PC-3 (cell line): ENCODE data around the gene TMEM178B. TPM values are rescaled to one million over a fixed set of nuclear protein-coding genes. Genes with fewer than 3 reads are reported as not detected.

Experiments
- ATAC-seq: fragments of 200-7000 bp; cut with Tn5 transposase; 2 replicates; pipeline ENCODE4 v1.9.1; 2020; ENCODE audit warnings: mild to moderate bottlenecking, moderate library complexity
- BruUV-seq: library from RNA; stranded (reverse); fragments of 400-500 nt; replicated peaks from 2 replicates; lab custom pipeline; 2021; lab: Mats Ljungman, UMichigan
- CTCF ChIA-PET: fragments of 300-600 bp; sonication (Branson Sonifier 250); formaldehyde crosslinking; loops from one replicate; lab custom pipeline; 2022; ENCODE audit warnings: antibody characterized with exemption; lab: Charles Lee
- POLR2A ChIA-PET: fragments of 300-600 bp; sonication (Branson Sonifier 250); formaldehyde crosslinking; loops from one replicate; lab custom pipeline; 2022; ENCODE audit warnings: antibody characterized with exemption; ENCODE audit not compliant: unreplicated experiment; lab: Charles Lee
- DNase-seq: peaks from one replicate; pipeline ENCODE4 v3.0.0-alpha.2; 2015
- H2AFZ ChIP-seq: fragments of 300-600 bp; sonication (generic); 2 replicates; pipeline ENCODE4 v1.6.0; 2016; ENCODE audit warnings: antibody characterized with exemption, low read length
- H3F3A ChIP-seq: fragments of 300-600 bp; sonication (generic); one replicate; pipeline ENCODE4 v1.6.0; 2017; ENCODE audit warnings: antibody characterized with exemption, low read length, control low read depth, mild to moderate bottlenecking; ENCODE audit not compliant: unreplicated experiment
- H3K27ac ChIP-seq: fragments of 300-600 bp; sonication (generic); 2 replicates; pipeline ENCODE4 v1.5.1; 2016; ENCODE audit warnings: mild to moderate bottlenecking, low read length
- H3K27me3 ChIP-seq: fragments of 300-600 bp; sonication (generic); 2 replicates; pipeline ENCODE4 v1.6.1; 2016; ENCODE audit warnings: low read length, mixed read lengths
- H3K36me3 ChIP-seq: fragments of 300-600 bp; sonication (generic); 2 replicates; pipeline ENCODE4 v1.6.1; 2016; ENCODE audit warnings: low read depth, mixed run types, low read length, mixed read lengths
- H3K4me1 ChIP-seq: fragments of 300-600 bp; sonication (generic); 2 replicates; pipeline ENCODE4 v1.5.1; 2016; ENCODE audit warnings: low read length; ENCODE audit not compliant: insufficient read depth
- H3K4me2 ChIP-seq: fragments of 300-600 bp; sonication (generic); 2 replicates; pipeline ENCODE4 v1.6.0; 2016; ENCODE audit warnings: low read length
- H3K4me3 ChIP-seq: fragments of 300-600 bp; sonication (generic); 2 replicates; pipeline ENCODE4 v1.5.1; 2016; ENCODE audit warnings: mild to moderate bottlenecking, low read length, mixed read lengths
- H3K79me2 ChIP-seq: fragments of 300-600 bp; sonication (generic); 2 replicates; pipeline ENCODE4 v1.6.1; 2017; ENCODE audit warnings: low read length, mixed read lengths
- H3K9ac ChIP-seq: fragments of 300-600 bp; sonication (generic); 2 replicates; pipeline ENCODE4 v1.6.0; 2016; ENCODE audit warnings: mild to moderate bottlenecking, low read length
- H3K9me2 ChIP-seq: fragments of 300-600 bp; sonication (generic); replicated peaks from 2 replicates; pipeline ENCODE4 v1.6.1; 2016; ENCODE audit warnings: mixed run types, low read length, mixed read lengths
- H3K9me3 ChIP-seq: fragments of 300-600 bp; sonication (generic); 2 replicates; pipeline ENCODE4 v1.6.1; 2016; ENCODE audit warnings: low read length, mixed read lengths
- H4K20me1 ChIP-seq: fragments of 300-600 bp; sonication (generic); 2 replicates; pipeline ENCODE4 v1.6.1; 2016; ENCODE audit warnings: low read length, mixed read lengths
- CTCF ChIP-seq: fragments of 300-600 bp; sonication (generic); conservative IDR thresholded peaks from 2 replicates; pipeline ENCODE4 v1.5.1; 2017; ENCODE audit warnings: antibody characterized with exemption, low read depth, mild to moderate bottlenecking, low read length
- EZH2 ChIP-seq: fragments of 300-600 bp; sonication (generic); IDR thresholded peaks from one replicate; pipeline ENCODE4 v1.6.1; 2017; ENCODE audit warnings: antibody characterized with exemption, mild to moderate bottlenecking, low read length; ENCODE audit not compliant: unreplicated experiment
- EZH2phosphoT487 ChIP-seq: fragments of 300-600 bp; sonication (generic); IDR thresholded peaks from 2 replicates; pipeline ENCODE4 v1.6.1; 2018; ENCODE audit warnings: mild to moderate bottlenecking, antibody characterized with exemption, low read length, borderline replicate concordance
- intact Hi-C: fragments of 100-400 bp; cut with micrococcal nuclease; formaldehyde crosslinking; loops from 2 replicates; pipeline ENCODE4 v1.9.0; 2023
- total RNA-seq: library from RNA; depleted of rRNA; stranded (reverse); fragments of >200 nt; gene quantifications from 2 replicates; pipeline ENCODE4 v1.2.3, GENCODE V29; 2014

The TMEM178B gene
- total RNA-seq, 1 experiment from 2014 or later = 0.29 TPM

DNA sequence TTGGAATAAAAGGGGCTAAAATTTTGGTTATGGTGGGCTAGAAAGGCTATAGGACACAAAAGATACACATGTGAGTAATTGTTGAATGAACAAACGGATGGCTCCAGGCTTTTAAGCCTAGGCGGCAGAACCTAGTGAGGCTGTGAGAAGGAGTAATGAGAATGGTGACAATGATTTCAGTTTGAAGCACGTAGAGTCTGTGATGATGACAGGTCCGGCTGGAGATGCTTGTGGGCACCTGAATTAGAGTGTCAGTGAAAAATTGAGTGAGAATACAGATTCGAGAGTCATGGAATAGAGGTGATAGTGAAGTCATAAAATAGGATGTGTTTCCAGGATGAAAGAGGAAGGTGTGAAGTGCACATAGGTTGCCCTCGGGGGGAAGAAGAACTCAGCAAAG, 170.6 kb downstream of the TMEM178B start:
- ChIA-PET CTCF (no interaction called here), POLR2A (no interaction called here)
- Histone ChIP-seq H3K9me2 (no peaks in the 10 kb centered on the region), H3F3A (no peaks in the 10 kb centered on the region), H4K20me1 (no peaks in the 10 kb centered on the region), H3K4me2 (no peak overlapping the region), H3K36me3 (no peaks in the 10 kb centered on the region), H3K9ac (no peak overlapping the region), H2AFZ (no peak overlapping the region), H3K27me3 (peaks cover 59% of the 10 kb centered on the region), H3K79me2 (no peaks in the 10 kb centered on the region), H3K27ac (no peak overlapping the region), H3K9me3 (no peaks in the 10 kb centered on the region), H3K4me1 (no peaks in the 10 kb centered on the region), H3K4me3 (no peak overlapping the region)
- ATAC-seq (no peak), DNase-seq (no peak)
- no peak for TF ChIP-seq EZH2
- no peak for TF ChIP-seq EZH2phosphoT487
- no peak for TF ChIP-seq CTCF
- BruUV-seq = no TSS peak
- intact Hi-C loops = no loop called here

GRCh38 chr7:141246426-141246825, 172.6 kb downstream of the TMEM178B start:
- Histone ChIP-seq H3K9me3 (no peaks in the 10 kb centered on the region), H3K36me3 (no peaks in the 10 kb centered on the region), H3K4me1 (no peaks in the 10 kb centered on the region), H3K79me2 (no peaks in the 10 kb centered on the region), H3K27me3 (peaks cover 45% of the 10 kb centered on the region), H3F3A (no peaks in the 10 kb centered on the region), H3K9me2 (no peaks in the 10 kb centered on the region), H3K4me3 (no peak overlapping the region), H3K9ac (no peak overlapping the region), H3K4me2 (no peak overlapping the region), H3K27ac (no peak overlapping the region), H2AFZ (no peak overlapping the region), H4K20me1 (no peaks in the 10 kb centered on the region)
- ChIA-PET CTCF (no interaction called here), POLR2A (no interaction called here)
- DNase-seq (no peak), ATAC-seq (no peak)
- intact Hi-C loops = no loop called here
- TF ChIP-seq EZH2 = no peak
- no TSS peak for BruUV-seq

GRCh38 chr7:141251180-141251579, 177.3 kb downstream of the TMEM178B start:
- ATAC-seq (no peak), DNase-seq (no peak)
- Histone ChIP-seq H3K79me2 (no peaks in the 10 kb centered on the region), H3F3A (no peaks in the 10 kb centered on the region), H2AFZ (no peak overlapping the region), H3K27me3 (peaks cover 10% of the 10 kb centered on the region), H3K36me3 (no peaks in the 10 kb centered on the region), H3K4me1 (no peaks in the 10 kb centered on the region), H3K9ac (no peak overlapping the region), H3K4me2 (no peak overlapping the region), H3K27ac (no peak overlapping the region), H3K9me3 (no peaks in the 10 kb centered on the region), H3K9me2 (no peaks in the 10 kb centered on the region), H3K4me3 (no peak overlapping the region), H4K20me1 (no peaks in the 10 kb centered on the region)
- CTCF ChIA-PET = no interaction called here
- intact Hi-C loops = no loop called here
- TF ChIP-seq EZH2phosphoT487 = no peak
- BruUV-seq = no TSS peak
- POLR2A ChIA-PET = no interaction called here

DNA sequence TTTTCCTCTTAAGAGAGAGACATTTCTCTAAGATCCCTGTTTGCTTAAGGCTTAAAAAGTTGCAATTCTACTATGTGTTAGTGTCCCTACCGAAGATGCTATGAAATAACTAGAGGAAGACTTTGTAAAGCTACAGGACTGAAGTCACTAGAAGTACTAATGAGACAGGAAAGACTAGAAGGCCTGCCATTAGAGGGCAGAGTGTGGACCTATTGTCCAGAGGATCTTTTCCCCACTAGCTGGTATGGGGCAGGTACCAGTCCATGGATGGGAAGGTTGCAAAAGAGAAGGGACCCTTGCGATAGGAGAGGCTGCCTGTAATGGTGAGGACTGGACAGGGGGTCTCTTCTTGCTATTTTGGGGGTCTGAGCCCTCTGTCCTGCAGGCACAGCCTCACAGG, 178.1 kb downstream of the TMEM178B start:
- no peak overlapping the region for H3K9ac ChIP-seq
- H4K20me1 ChIP-seq = no peaks in the 10 kb centered on the region
- no peaks in the 10 kb centered on the region for H3K9me3 ChIP-seq
- no peaks in the 10 kb centered on the region for H3K9me2 ChIP-seq
- H3K36me3 ChIP-seq = no peaks in the 10 kb centered on the region
- H3F3A ChIP-seq = no peaks in the 10 kb centered on the region
- intact Hi-C loops = no loop called here
- peaks cover 9% of the 10 kb centered on the region; the same call in 1 of the 2 replicates for H3K27me3 ChIP-seq
- 0 out of 2 replicates have a peak, but pooled peaks have one; percentile 27 for TF ChIP-seq CTCF
- TF ChIP-seq EZH2 = no peak
- no peak overlapping the region for H2AFZ ChIP-seq
- ATAC-seq = no peak
- H3K4me3 ChIP-seq = no peak overlapping the region
- no peak for DNase-seq
- H3K79me2 ChIP-seq = no peaks in the 10 kb centered on the region
- no TSS peak for BruUV-seq
- ChIA-PET CTCF (no interaction called here), POLR2A (no interaction called here)
- H3K4me1 ChIP-seq = no peaks in the 10 kb centered on the region
- H3K4me2 ChIP-seq = no peak overlapping the region
- H3K27ac ChIP-seq = no peak overlapping the region
